Osteoblast (primary cell): ENCODE measurements around the gene OSBPL1A. TPM values are rescaled to one million over a fixed set of nuclear protein-coding genes. Genes with fewer than 3 reads are reported as not detected.

Experiments
- DNase-seq: peaks from one replicate; pipeline ENCODE4 v3.0.0; 2011; ENCODE audit warnings: low spot score, mixed read lengths; ENCODE audit not compliant: insufficient read length; ENCODE audit errors: missing footprints
- H2AFZ ChIP-seq: 2 replicates; pipeline ENCODE4 v1.6.0; 2011; ENCODE audit warnings: mild to moderate bottlenecking, low read length
- H3K27ac ChIP-seq: 2 replicates; pipeline ENCODE4 v1.5.1; 2011; ENCODE audit warnings: mild to moderate bottlenecking, low read depth, low read length, moderate library complexity
- H3K27me3 ChIP-seq: 2 replicates; pipeline ENCODE4 v1.6.0; 2012; ENCODE audit warnings: mild to moderate bottlenecking, control low read depth, inconsistent platforms, low read length, moderate library complexity; ENCODE audit not compliant: insufficient read depth
- H3K36me3 ChIP-seq: 2 replicates; pipeline ENCODE4 v1.5.1; 2011; ENCODE audit warnings: mild to moderate bottlenecking, low read length, control low read depth, moderate library complexity; ENCODE audit not compliant: insufficient read depth
- H3K4me1 ChIP-seq: 2 replicates; pipeline ENCODE4 v1.5.1; 2011; ENCODE audit warnings: mild to moderate bottlenecking, low read length, control low read depth, moderate library complexity; ENCODE audit not compliant: insufficient read depth
- H3K4me2 ChIP-seq: 2 replicates; pipeline ENCODE4 v1.6.0; 2011; ENCODE audit warnings: mild to moderate bottlenecking, low read length; ENCODE audit not compliant: insufficient read depth
- H3K4me3 ChIP-seq: fragments of 200-600 bp; sonication (generic); 3 replicates; pipeline ENCODE4 v1.5.1; 2012; ENCODE audit warnings: mild to moderate bottlenecking, low read length, inconsistent platforms; ENCODE audit not compliant: insufficient read depth
- H3K79me2 ChIP-seq: 2 replicates; pipeline ENCODE4 v1.6.0; 2012; ENCODE audit warnings: mild to moderate bottlenecking, low read length, control low read depth, inconsistent platforms; ENCODE audit not compliant: insufficient read depth
- H3K9me3 ChIP-seq: 2 replicates; pipeline ENCODE4 v1.5.1; 2011; ENCODE audit warnings: low read depth, low read length, control low read depth
- H4K20me1 ChIP-seq: 2 replicates; pipeline ENCODE4 v1.6.0; 2012; ENCODE audit warnings: mild to moderate bottlenecking, low read length, control low read depth; ENCODE audit not compliant: insufficient read depth
- CTCF ChIP-seq: IDR thresholded peaks from 2 replicates; pipeline ENCODE4 v1.5.1; 2011; ENCODE audit warnings: mild to moderate bottlenecking, low read depth, low read length, moderate library complexity; ENCODE audit errors: extremely low read depth
- small RNA-seq: library from RNA; depleted of rRNA; stranded (forward); fragments of <200 nt; gene quantifications from one replicate; pipeline ENCODE3, GENCODE V24; 2012
- total RNA-seq: library from RNA; depleted of rRNA; stranded (reverse); fragments of >200 nt; gene quantifications from 2 replicates; pipeline ENCODE4 v1.2.3, GENCODE V29; 2012

Gene OSBPL1A
- total RNA-seq, 1 donor, result 51.8 TPM

- Histone ChIP-seq H3K9me3 (no peaks in the 10 kb centered on the region), H3K4me2 (no peak overlapping the region), H2AFZ (no peak overlapping the region), H4K20me1 (no peaks in the 10 kb centered on the region), H3K4me3 (no peak overlapping the region), H3K27me3 (no peaks in the 10 kb centered on the region), H3K79me2 (no peaks in the 10 kb centered on the region), H3K4me1 (peaks cover 6% of the 10 kb centered on the region), H3K27ac (no peak overlapping the region), H3K36me3 (peaks cover 14% of the 10 kb centered on the region)
- TF ChIP-seq CTCF, result no peak
- DNase-seq, result no peak
These were observed 282.0 kb downstream of the OSBPL1A start for GRCh38 chr18:24115628-24116027.

- Histone ChIP-seq H3K36me3 (peaks cover 9% of the 10 kb centered on the region), H3K27ac (no peak overlapping the region), H3K4me3 (no peak overlapping the region), H4K20me1 (no peaks in the 10 kb centered on the region), H3K9me3 (no peaks in the 10 kb centered on the region), H3K4me2 (no peak overlapping the region), H3K27me3 (no peaks in the 10 kb centered on the region), H3K4me1 (peaks cover 6% of the 10 kb centered on the region), H3K79me2 (no peaks in the 10 kb centered on the region), H2AFZ (no peak overlapping the region)
- DNase-seq, result no peak
- no peak for TF ChIP-seq CTCF
These were observed 282.6 kb downstream of the OSBPL1A start for GRCh38 chr18:24114924-24115549.

GRCh38 chr18:24112874-24113615 is 284.6 kb downstream of the OSBPL1A start:
- Histone ChIP-seq H3K9me3 (no peaks in the 10 kb centered on the region), H3K36me3 (peaks cover 2% of the 10 kb centered on the region), H3K4me2 (no peak overlapping the region), H3K4me1 (peaks cover 6% of the 10 kb centered on the region), H3K27ac (no peak overlapping the region), H3K79me2 (no peaks in the 10 kb centered on the region), H3K4me3 (no peak overlapping the region), H2AFZ (no peak overlapping the region), H4K20me1 (no peaks in the 10 kb centered on the region), H3K27me3 (no peaks in the 10 kb centered on the region)
- DNase-seq, result peak; percentile 8
- no peak for TF ChIP-seq CTCF

- Histone ChIP-seq H2AFZ (no peak overlapping the region), H3K27me3 (no peaks in the 10 kb centered on the region), H3K4me2 (no peak overlapping the region), H4K20me1 (no peaks in the 10 kb centered on the region), H3K27ac (no peak overlapping the region), H3K4me1 (peaks cover 6% of the 10 kb centered on the region), H3K36me3 (peaks cover 2% of the 10 kb centered on the region), H3K79me2 (no peaks in the 10 kb centered on the region), H3K4me3 (no peak overlapping the region), H3K9me3 (no peaks in the 10 kb centered on the region)
- DNase-seq, result no peak
- no peak for TF ChIP-seq CTCF
These were observed 285.2 kb downstream of the OSBPL1A start for GRCh38 chr18:24112464-24112863.

Small RNAs within 50 kb of the gene (small RNA-seq; reads per million reads assigned to genes)
- gene MIR320C2 (not detected), gene RF00017 (not detected), gene RF00019 (not detected), gene RNA5SP452 (not detected), gene RNU5A-6P (not detected), gene RNU6-435P (not detected)

Other genes starting within 250 kb of the OSBPL1A start
- 32.4 and 34.7 TPM in 2 replicates for gene IMPACT, start 28.8 kb upstream of the OSBPL1A start, total RNA-seq
- under 0.01 TPM in 2 replicates for gene HRH4, start 62.8 kb upstream of the OSBPL1A start, total RNA-seq